CD14-positive monocyte (primary cell): ENCODE measurements around the gene DYNLT1. TPM values are rescaled to one million over a fixed set of nuclear protein-coding genes. Genes with fewer than 3 reads are reported as not detected.

Source experiments
- DNase-seq, 3 donors: peaks; one replicate each; pipeline ENCODE4 v3.0.0-alpha.2; 2011 to 2022
- H2AFZ ChIP-seq: 2 replicates; pipeline ENCODE4 v1.6.0; 2012; ENCODE audit warnings: mild to moderate bottlenecking, low read depth, low read length, inconsistent platforms; ENCODE audit not compliant: insufficient read depth, poor library complexity, severe bottlenecking
- H3K27ac ChIP-seq, 2 donors: 1 replicate in 1 of 2; 2 replicates in 1 of 2; pipeline ENCODE4 v1.5.1; 2012 to 2013; ENCODE audit warnings: low read length in 2 of 2, control low read depth in 1 of 2, inconsistent platforms in 1 of 2, low read depth in 1 of 2, mild to moderate bottlenecking in 1 of 2
- H3K27me3 ChIP-seq, 2 donors: one replicate each; pipeline versions ENCODE4 v1.6.0 to v1.6.1; 2011 to 2013; ENCODE audit warnings: low read length in 2 of 2; ENCODE audit not compliant: control insufficient read depth in 2 of 2, insufficient read depth in 2 of 2
- H3K36me3 ChIP-seq, 2 donors: replicated peaks in 1 of 2; 1 replicate in 1 of 2; 2 replicates in 1 of 2; pipeline versions ENCODE4 v1.5.1 to v1.6.1; 2012 to 2013; ENCODE audit warnings: low read length in 2 of 2, control low read depth in 1 of 2, inconsistent platforms in 1 of 2, mild to moderate bottlenecking in 1 of 2; ENCODE audit not compliant: insufficient read depth in 2 of 2, control insufficient read depth in 1 of 2
- H3K4me1 ChIP-seq, 2 donors: 1 replicate in 1 of 2; 2 replicates in 1 of 2; pipeline versions ENCODE4 v1.5.1 to v1.6.1; 2012 to 2013; ENCODE audit warnings: low read length in 2 of 2, control low read depth in 1 of 2, inconsistent platforms in 1 of 2, mild to moderate bottlenecking in 1 of 2, moderate library complexity in 1 of 2; ENCODE audit not compliant: insufficient read depth in 2 of 2, control insufficient read depth in 1 of 2
- H3K4me2 ChIP-seq: replicated peaks from 2 replicates; pipeline ENCODE3; 2012; ENCODE audit warnings: low read length, moderate library complexity, mild to moderate bottlenecking; ENCODE audit not compliant: poor library complexity, severe bottlenecking; ENCODE audit errors: extremely low read depth
- H3K4me3 ChIP-seq, 3 experiments: fragments of 200-600 bp in 1 of 3; sonication (generic) in 1 of 3; replicated peaks in 1 of 3; 1 replicate in 2 of 3; 2 replicates in 1 of 3; pipeline ENCODE4 v1.5.1; 2011 to 2013; ENCODE audit warnings: low read length in 3 of 3, mild to moderate bottlenecking in 3 of 3, control low read depth in 2 of 3, low read depth in 2 of 3, inconsistent platforms in 1 of 3, moderate library complexity in 1 of 3
- H3K79me2 ChIP-seq: 2 replicates; pipeline ENCODE4 v1.6.0; 2012; ENCODE audit warnings: mild to moderate bottlenecking, control low read depth, inconsistent platforms, low read length, moderate library complexity; ENCODE audit not compliant: insufficient read depth
- H3K9ac ChIP-seq: 2 replicates; pipeline ENCODE4 v1.6.0; 2017; ENCODE audit warnings: low read length, mild to moderate bottlenecking; ENCODE audit not compliant: insufficient read depth, poor library complexity, severe bottlenecking
- H3K9me3 ChIP-seq, 2 donors: replicated peaks in 1 of 2; 1 replicate in 1 of 2; 2 replicates in 1 of 2; pipeline versions ENCODE4 v1.5.1 to v1.6.1; 2012 to 2013; ENCODE audit warnings: low read length in 2 of 2, control low read depth in 1 of 2; ENCODE audit not compliant: control insufficient read depth in 1 of 2, insufficient read depth in 1 of 2
- H4K20me1 ChIP-seq: 2 replicates; pipeline ENCODE4 v1.6.0; 2012; ENCODE audit warnings: mild to moderate bottlenecking, low read length, control low read depth, moderate library complexity; ENCODE audit not compliant: insufficient read depth
- H3K27ac Mint-ChIP-seq, 7 donors: one replicate each; pipeline ENCODE4 v1.8.0; 2020; ENCODE audit warnings: mild to moderate bottlenecking in 7 of 7, mixed read lengths in 7 of 7, moderate library complexity in 6 of 7, inconsistent platforms in 2 of 7
- H3K27me3 Mint-ChIP-seq, 3 donors: one replicate each; pipeline ENCODE4 v1.8.0; 2021 to 2022; ENCODE audit warnings: low read depth in 3 of 3, mild to moderate bottlenecking in 3 of 3, mixed read lengths in 3 of 3, moderate library complexity in 3 of 3, inconsistent platforms in 1 of 3
- H3K36me3 Mint-ChIP-seq, 2 donors: one replicate each; pipeline ENCODE4 v1.8.0; 2020; ENCODE audit warnings: mixed read lengths in 2 of 2, inconsistent platforms in 1 of 2, mild to moderate bottlenecking in 1 of 2
- H3K4me1 Mint-ChIP-seq: one replicate; pipeline ENCODE4 v1.8.0; 2020; ENCODE audit warnings: mild to moderate bottlenecking, mixed read lengths
- H3K4me3 Mint-ChIP-seq, 2 donors: one replicate each; pipeline ENCODE4 v1.8.0; 2020; ENCODE audit warnings: mild to moderate bottlenecking in 2 of 2, mixed read lengths in 2 of 2, moderate library complexity in 1 of 2
- H3K9me3 Mint-ChIP-seq, 7 donors: one replicate each; pipeline ENCODE4 v1.8.0; 2020 to 2022; ENCODE audit warnings: mixed read lengths in 7 of 7, mild to moderate bottlenecking in 6 of 7, moderate library complexity in 6 of 7, inconsistent platforms in 2 of 7
- CTCF ChIP-seq: fragments of 200-600 bp; IDR thresholded peaks from one replicate; pipeline ENCODE4 v1.8.0; 2022; ENCODE audit warnings: antibody characterized with exemption, mild to moderate bottlenecking
- WGBS: methylation state at CpG from one replicate; pipeline ENCODE4 v1.1.5; 2013; ENCODE audit warnings: missing lambda C conversion rate; ENCODE audit not compliant: insufficient coverage; 5-methylcytosine and 5-hydroxymethylcytosine counted together
- intact Hi-C, 2 donors: fragments of 100-400 bp; cut with micrococcal nuclease; formaldehyde crosslinking; loops; one replicate each; pipeline versions ENCODE4 v1.15.0 to v1.15.1; 2023
- polyA plus RNA-seq, 3 donors: library from polyadenylated mRNA; depleted of rRNA in 1 of 3; unstranded in 2 of 3; stranded (reverse) in 1 of 3; fragments of 300-500 nt in 2 of 3; fragments of >200 nt in 1 of 3; fragmentation: Illumina TruSeq in 2 of 3; gene quantifications; 1 replicate in 2 of 3; 2 replicates in 1 of 3; pipeline ENCODE4 v1.2.3, GENCODE V29; 2012 to 2021

DYNLT1 gene
- polyA plus RNA-seq, 3 donors, result 248 to 287 (median 286) TPM

DNA sequence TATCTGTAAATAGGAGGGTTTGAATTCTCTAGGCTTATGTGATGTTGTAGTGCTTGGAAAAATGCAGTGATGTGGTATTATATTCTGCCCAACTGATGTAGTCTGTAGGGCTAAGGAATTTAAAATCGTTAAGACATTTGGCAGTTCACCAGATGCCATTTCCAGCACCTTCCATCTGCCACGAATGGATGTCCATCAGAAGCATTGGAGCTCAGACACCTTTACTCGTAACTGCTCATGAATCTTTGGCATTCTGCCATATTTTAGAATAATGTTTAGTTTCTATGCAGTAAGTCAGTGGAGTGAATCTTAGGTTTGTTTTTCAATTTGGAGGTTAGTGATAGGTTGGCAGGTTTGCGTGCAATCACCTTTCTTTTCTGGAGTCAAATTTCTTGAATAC, 3.0 kb upstream of the DYNLT1 start:
- no peaks in the 10 kb centered on the region for H3K9me3 Mint-ChIP-seq
- intact Hi-C loops, result loop anchor here in 1 of 2 donors (10.0 kb wide), 1 partner anchor 47 kb away; no protein-coding TSS in a partner anchor
- H3K9me3 ChIP-seq, result no peaks in the 10 kb centered on the region
- H3K79me2 ChIP-seq, result peaks cover 23% of the 10 kb centered on the region
- no peak for DNase-seq
- peaks cover 42% of the 10 kb centered on the region for H3K4me1 Mint-ChIP-seq
- 100% methylated on average over 1 of the region's 4 CpGs for WGBS
- TF ChIP-seq CTCF, result no peak
- peaks cover 34 to 44% of the 10 kb centered on the region in 2 donors for H3K4me1 ChIP-seq
- H3K4me3 Mint-ChIP-seq, result no peak overlapping the region
- no peaks in the 10 kb centered on the region for H3K27me3 Mint-ChIP-seq
- H3K9ac ChIP-seq, result no peak overlapping the region
- no peak overlapping the region for H3K27ac ChIP-seq
- no peaks in the 10 kb centered on the region for H3K36me3 ChIP-seq
- no peak overlapping the region for H3K4me3 ChIP-seq
- no peak overlapping the region for H2AFZ ChIP-seq
- H3K27me3 ChIP-seq, result no peaks in the 10 kb centered on the region
- H4K20me1 ChIP-seq, result peaks cover 7% of the 10 kb centered on the region
- H3K36me3 Mint-ChIP-seq, result peaks cover 5 to 7% of the 10 kb centered on the region in 2 donors
- no peak overlapping the region for H3K27ac Mint-ChIP-seq
- H3K4me2 ChIP-seq, result no peak overlapping the region

GRCh38 chr6:158646023-158646910, 1.7 kb upstream of the DYNLT1 start:
- H2AFZ ChIP-seq, result no peak overlapping the region
- no peak for TF ChIP-seq CTCF
- H3K27me3 ChIP-seq, result no peaks in the 10 kb centered on the region
- no peak overlapping the region for H3K9ac ChIP-seq
- 81% methylated on average over 7 of the region's 10 CpGs for WGBS
- no peaks in the 10 kb centered on the region for H3K9me3 ChIP-seq
- H3K27ac ChIP-seq, result no peak overlapping the region
- Mint-ChIP-seq H3K36me3 (peaks cover 16% of the 10 kb centered on the region in 2 donors), H3K4me1 (peaks cover 48% of the 10 kb centered on the region), H3K4me3 (peak overlapping the region; percentile 37 to 89), H3K27ac (peak overlapping the region in 6 of 7 donors; percentile 25 to 94 (median 93)), H3K9me3 (no peaks in the 10 kb centered on the region), H3K27me3 (no peaks in the 10 kb centered on the region)
- H3K36me3 ChIP-seq, result peaks cover 0 to 11% of the 10 kb centered on the region in 2 donors
- peaks cover 15% of the 10 kb centered on the region for H4K20me1 ChIP-seq
- no peak overlapping the region for H3K4me2 ChIP-seq
- H3K79me2 ChIP-seq, result peaks cover 35% of the 10 kb centered on the region
- H3K4me3 ChIP-seq, result no peak overlapping the region
- intact Hi-C loops, result loop anchor here in 1 of 2 donors (10.0 kb wide), 1 partner anchor 49 kb away; no protein-coding TSS in a partner anchor
- peaks cover 39 to 53% of the 10 kb centered on the region in 2 donors for H3K4me1 ChIP-seq
- no peak for DNase-seq
